ENCODE results near the gene CUX1. TPM values are rescaled to one million over a fixed set of nuclear protein-coding genes. Genes with fewer than 3 reads are reported as not detected.
A peak's percentile ranks its signal among the peaks of the same experiment; 100 is the strongest.

CUX1 gene
- total and polyA plus RNA-seq, 2 donors (not counting 1 experiment from before 2014, with no cell fraction given) = 22.7 to 38.1 TPM

- no peaks in the 10 kb centered on the region for H3K27me3 ChIP-seq (ENCODE audit: control insufficient read depth, insufficient read depth, low read length)
- no peaks in the 10 kb centered on the region for H3K79me2 ChIP-seq (ENCODE audit: control insufficient read depth, insufficient read depth, low read length)
- no peaks in the 10 kb centered on the region for H4K20me1 ChIP-seq (ENCODE audit: control insufficient read depth, extremely low read depth, insufficient read depth, low read length)
- no peak overlapping the region for H2AFZ ChIP-seq (ENCODE audit: low read length)
- no peak overlapping the region for H3K27ac ChIP-seq (ENCODE audit: insufficient read depth, low read length)
- no peak overlapping the region for H3K4me3 ChIP-seq (replicated peaks in 1 of 4; ENCODE audit: control extremely low read depth in 1 of 4, insufficient read depth in 1 of 4, low read depth in 3 of 4, low read length in 4 of 4)
- no peaks in the 10 kb centered on the region for H3K36me3 ChIP-seq (ENCODE audit: control insufficient read depth, insufficient read depth, low read length)
- no peak overlapping the region for H3K9ac ChIP-seq (ENCODE audit: insufficient read depth, low read length)
- no peaks in the 10 kb centered on the region for H3K4me1 ChIP-seq (ENCODE audit: control insufficient read depth, extremely low read depth, insufficient read depth, low read length)
- no peak for TF ChIP-seq EZH2 (IDR thresholded peaks at IDR 0.05; ENCODE audit: low read length, missing control alignments)
- TF ChIP-seq CTCF (conservative IDR thresholded peaks at IDR 0.05 in 1 of 2, IDR thresholded peaks at IDR 0.05 in 1 of 2; ENCODE audit: low read depth in 1 of 2, low read length in 2 of 2) = no peak
- H3K9me3 ChIP-seq (ENCODE audit: control insufficient read depth, insufficient read depth, low read depth, low read length) = no peaks in the 10 kb centered on the region
- no peak for DNase-seq (ENCODE audit: low read depth in 2 of 2)
- no peak overlapping the region for H3K4me2 ChIP-seq (ENCODE audit: extremely low read depth, insufficient read depth, low read length)
Measured at GRCh38 chr7:102234801-102235550, 417.6 kb downstream of the CUX1 start.

- Histone ChIP-seq H3K4me2 (ENCODE audit: extremely low read depth, insufficient read depth, low read length) (no peak overlapping the region), H3K4me3 (replicated peaks in 1 of 4; ENCODE audit: control extremely low read depth in 1 of 4, insufficient read depth in 1 of 4, low read depth in 3 of 4, low read length in 4 of 4) (no peak overlapping the region), H4K20me1 (ENCODE audit: control insufficient read depth, extremely low read depth, insufficient read depth, low read length) (no peaks in the 10 kb centered on the region), H3K27me3 (ENCODE audit: control insufficient read depth, insufficient read depth, low read length) (no peaks in the 10 kb centered on the region), H3K79me2 (ENCODE audit: control insufficient read depth, insufficient read depth, low read length) (no peaks in the 10 kb centered on the region), H2AFZ (ENCODE audit: low read length) (no peak overlapping the region), H3K9ac (ENCODE audit: insufficient read depth, low read length) (no peak overlapping the region), H3K27ac (ENCODE audit: insufficient read depth, low read length) (no peak overlapping the region), H3K36me3 (ENCODE audit: control insufficient read depth, insufficient read depth, low read length) (no peaks in the 10 kb centered on the region), H3K4me1 (ENCODE audit: control insufficient read depth, extremely low read depth, insufficient read depth, low read length) (no peaks in the 10 kb centered on the region), H3K9me3 (ENCODE audit: control insufficient read depth, insufficient read depth, low read depth, low read length) (no peaks in the 10 kb centered on the region)
- no peak for DNase-seq (ENCODE audit: low read depth in 2 of 2)
- TF ChIP-seq EZH2 (IDR thresholded peaks at IDR 0.05; ENCODE audit: low read length, missing control alignments) (no peak), CTCF (conservative IDR thresholded peaks at IDR 0.05 in 1 of 2, IDR thresholded peaks at IDR 0.05 in 1 of 2; ENCODE audit: low read depth in 1 of 2, low read length in 2 of 2) (no peak)
Measured at GRCh38 chr7:102236102-102236501, 418.7 kb downstream of the CUX1 start.

GRCh38 chr7:102236592-102237287 is 419.3 kb downstream of the CUX1 start:
- Histone ChIP-seq H3K4me3 (replicated peaks in 1 of 4; ENCODE audit: control extremely low read depth in 1 of 4, insufficient read depth in 1 of 4, low read depth in 3 of 4, low read length in 4 of 4) (no peak overlapping the region), H3K4me1 (ENCODE audit: control insufficient read depth, extremely low read depth, insufficient read depth, low read length) (no peaks in the 10 kb centered on the region), H3K27me3 (ENCODE audit: control insufficient read depth, insufficient read depth, low read length) (no peaks in the 10 kb centered on the region), H3K79me2 (ENCODE audit: control insufficient read depth, insufficient read depth, low read length) (no peaks in the 10 kb centered on the region), H4K20me1 (ENCODE audit: control insufficient read depth, extremely low read depth, insufficient read depth, low read length) (no peaks in the 10 kb centered on the region), H3K27ac (ENCODE audit: insufficient read depth, low read length) (no peak overlapping the region), H3K9ac (ENCODE audit: insufficient read depth, low read length) (no peak overlapping the region), H3K9me3 (ENCODE audit: control insufficient read depth, insufficient read depth, low read depth, low read length) (no peaks in the 10 kb centered on the region), H2AFZ (ENCODE audit: low read length) (no peak overlapping the region), H3K36me3 (ENCODE audit: control insufficient read depth, insufficient read depth, low read length) (no peaks in the 10 kb centered on the region), H3K4me2 (ENCODE audit: extremely low read depth, insufficient read depth, low read length) (no peak overlapping the region)
- TF ChIP-seq CTCF (conservative IDR thresholded peaks at IDR 0.05 in 1 of 2, IDR thresholded peaks at IDR 0.05 in 1 of 2; ENCODE audit: low read depth in 1 of 2, low read length in 2 of 2) (peak; percentile 72 to 74), EZH2 (IDR thresholded peaks at IDR 0.05; ENCODE audit: low read length, missing control alignments) (no peak)
- DNase-seq (ENCODE audit: low read depth in 2 of 2) = peak; percentile 36 to 69

Data from fibroblast of lung (primary cell).